HCT116 (cell line): ENCODE data around the gene RHOG. TPM values are rescaled to one million over a fixed set of nuclear protein-coding genes. Genes with fewer than 3 reads are reported as not detected.

Source experiments
- ATAC-seq: fragments of 200-7000 bp; cut with Tn5 transposase; 2 replicates; pipeline ENCODE4 v1.9.1; 2020; ENCODE audit warnings: mild to moderate bottlenecking, moderate library complexity
- BruUV-seq: library from RNA; stranded (reverse); fragments of 400-500 nt; replicated peaks from 2 replicates; lab custom pipeline; 2021; lab: Mats Ljungman, UMichigan
- CTCF ChIA-PET: fragments of 300-600 bp; sonication (Branson Sonifier 250); formaldehyde crosslinking; loops from one replicate; lab custom pipeline; 2021; ENCODE audit warnings: antibody characterized with exemption; lab: Charles Lee
- POLR2A ChIA-PET: fragments of 300-600, 350-600 bp; sonication (Branson Sonifier 250); formaldehyde crosslinking; loops from one replicate; lab custom pipeline; 2021; ENCODE audit warnings: antibody characterized with exemption; lab: Charles Lee
- RAD21 ChIA-PET, 2 experiments: fragments of 300-600 bp; sonication (Branson Sonifier 250); formaldehyde crosslinking; loops; one replicate each; lab custom pipeline; 2023; ENCODE audit warnings: low total read pairs in 2 of 2; ENCODE audit not compliant: uncharacterized antibody in 2 of 2, unreplicated experiment in 2 of 2, low non-redundant PET in 1 of 2; lab: Charles Lee
- DNase-seq: peaks from one replicate; pipeline ENCODE4 v3.0.0-alpha.2; 2010; ENCODE audit warnings: low read depth, low spot score
- H2AFZ ChIP-seq: fragments of 200-600 bp; shearing (Covaris generic), sonication (generic); 2 replicates; pipeline ENCODE4 v1.6.1; 2017; ENCODE audit warnings: low read depth, mixed run types, mixed read lengths, antibody characterized with exemption, low read length; ENCODE audit not compliant: poor library complexity, severe bottlenecking
- H3K27ac ChIP-seq: 2 replicates; pipeline ENCODE4 v1.5.1; 2012; ENCODE audit warnings: low read depth, low read length
- H3K27me3 ChIP-seq: fragments of 200-600 bp; sonication (generic); 2 replicates; pipeline ENCODE4 v1.6.1; 2016; ENCODE audit warnings: mixed run types, low read length, mixed read lengths; ENCODE audit not compliant: insufficient read depth
- H3K36me3 ChIP-seq, 2 experiments: fragments of 200-500 bp in 1 of 2; fragments of 200-600 bp in 1 of 2; sonication (Bioruptor generic) in 1 of 2; sonication (generic) in 1 of 2; 2 replicates each; pipeline versions ENCODE4 v1.5.1 to v1.6.1; 2014 to 2016; ENCODE audit warnings: low read length in 2 of 2, inconsistent platforms in 1 of 2, mixed read lengths in 1 of 2, mixed run types in 1 of 2; ENCODE audit not compliant: insufficient read depth in 2 of 2, control insufficient read depth in 1 of 2
- H3K4me1 ChIP-seq, 2 experiments: fragments of 200-600 bp in 1 of 2; sonication (generic) in 1 of 2; 2 replicates each; pipeline versions ENCODE4 v1.5.1 to v1.6.1; 2012 to 2017; ENCODE audit warnings: low read length in 2 of 2, inconsistent platforms in 1 of 2, mild to moderate bottlenecking in 1 of 2, mixed read lengths in 1 of 2, mixed run types in 1 of 2, moderate library complexity in 1 of 2; ENCODE audit not compliant: insufficient read depth in 2 of 2, control insufficient read depth in 1 of 2
- H3K4me2 ChIP-seq: fragments of 200-600 bp; sonication (generic); 2 replicates; pipeline ENCODE4 v1.6.1; 2017; ENCODE audit warnings: mixed run types, low read length, mixed read lengths
- H3K4me3 ChIP-seq, 2 experiments: fragments of 200-600 bp in 1 of 2; sonication (generic) in 1 of 2; replicated peaks in 1 of 2; 2 replicates each; pipeline ENCODE4 v1.5.1; 2011 to 2016; ENCODE audit warnings: low read length in 2 of 2, control low read depth in 1 of 2, low read depth in 1 of 2, mild to moderate bottlenecking in 1 of 2, mixed read lengths in 1 of 2, mixed run types in 1 of 2
- H3K79me2 ChIP-seq: fragments of 200-600 bp; sonication (generic); 2 replicates; pipeline ENCODE4 v1.6.1; 2017; ENCODE audit warnings: mild to moderate bottlenecking, mixed run types, low read length, moderate library complexity, mixed read lengths; ENCODE audit not compliant: insufficient read depth
- H3K9ac ChIP-seq: fragments of 200-600 bp; sonication (generic); 2 replicates; pipeline ENCODE4 v1.6.1; 2016; ENCODE audit warnings: low read length, mixed read lengths
- H3K9me2 ChIP-seq: fragments of 200-600 bp; sonication (generic), shearing (Covaris generic); 2 replicates; pipeline ENCODE4 v1.6.1; 2017; ENCODE audit warnings: mixed run types, mild to moderate bottlenecking, moderate library complexity; ENCODE audit not compliant: insufficient read depth
- H3K9me3 ChIP-seq, 2 experiments: fragments of 200-500 bp in 1 of 2; fragments of 200-600 bp in 1 of 2; sonication (Bioruptor generic) in 1 of 2; sonication (generic) in 1 of 2; 2 replicates each; pipeline ENCODE4 v1.6.1; 2014 to 2017; ENCODE audit warnings: low read length in 2 of 2, mixed read lengths in 2 of 2, inconsistent platforms in 1 of 2, low read depth in 1 of 2, mild to moderate bottlenecking in 1 of 2, mixed run types in 1 of 2, moderate library complexity in 1 of 2; ENCODE audit not compliant: control insufficient read depth in 1 of 2, insufficient read depth in 1 of 2
- H4K20me1 ChIP-seq: fragments of 200-600 bp; sonication (generic), shearing (Covaris generic); 2 replicates; pipeline ENCODE4 v1.6.1; 2017; ENCODE audit warnings: mixed run types, mild to moderate bottlenecking, moderate library complexity; ENCODE audit not compliant: insufficient read depth
- CBX3 ChIP-seq: IDR thresholded peaks from 2 replicates; pipeline ENCODE4 v1.6.1; 2012; ENCODE audit warnings: low read depth
- CEBPB ChIP-seq: IDR thresholded peaks from 2 replicates; pipeline ENCODE4 v1.6.1; 2012; ENCODE audit warnings: low read depth
- EGR1 ChIP-seq: IDR thresholded peaks from 2 replicates; pipeline ENCODE4 v1.6.1; 2012; ENCODE audit warnings: low read depth
- ELF1 ChIP-seq: IDR thresholded peaks from 2 replicates; pipeline ENCODE4 v1.6.1; 2012; ENCODE audit warnings: low read depth, borderline replicate concordance
- EZH2 ChIP-seq: fragments of 200-600 bp; sonication (generic); IDR thresholded peaks from 2 replicates; pipeline ENCODE4 v1.6.1; 2017; ENCODE audit warnings: antibody characterized with exemption, mixed run types
- EZH2phosphoT487 ChIP-seq: fragments of 200-600 bp; IDR thresholded peaks from 2 replicates; pipeline ENCODE4 v1.6.1; 2018; ENCODE audit warnings: antibody characterized with exemption, borderline replicate concordance
- JUND ChIP-seq: IDR thresholded peaks from 2 replicates; pipeline ENCODE4 v1.6.1; 2012
- POLR2AphosphoS5 ChIP-seq: IDR thresholded peaks from 2 replicates; pipeline ENCODE4 v1.6.1; 2011; ENCODE audit warnings: mild to moderate bottlenecking, low read depth, low read length, moderate library complexity
- RAD21 ChIP-seq: IDR thresholded peaks from 2 replicates; pipeline ENCODE4 v1.6.1; 2012; ENCODE audit warnings: low read depth, mild to moderate bottlenecking
- SIN3A ChIP-seq: IDR thresholded peaks from 2 replicates; pipeline ENCODE4 v1.6.1; 2012; ENCODE audit warnings: low read depth
- SP1 ChIP-seq: IDR thresholded peaks from 2 replicates; pipeline ENCODE4 v1.6.1; 2012; ENCODE audit warnings: low read depth
- SRF ChIP-seq: IDR thresholded peaks from 2 replicates; pipeline ENCODE4 v1.6.1; 2012; ENCODE audit warnings: low read depth
- TCF7L2 ChIP-seq: IDR thresholded peaks from 2 replicates; pipeline ENCODE4 v1.7.0; 2011; ENCODE audit warnings: borderline replicate concordance, inconsistent platforms; ENCODE audit not compliant: insufficient read depth, insufficient read length; ENCODE audit errors: extremely low read depth
- ZFX ChIP-seq: fragments of 450-650 bp; IDR thresholded peaks from 2 replicates; pipeline ENCODE4 v1.6.1; 2017
- ZNF274 ChIP-seq: fragments of 200-500 bp; sonication (Bioruptor generic); IDR thresholded peaks from 2 replicates; pipeline ENCODE4 v1.6.1; 2014; ENCODE audit warnings: mild to moderate bottlenecking, low read depth, low read length, inconsistent platforms
- intact Hi-C: fragments of 100-400 bp; cut with micrococcal nuclease; formaldehyde crosslinking; loops from 2 replicates; pipeline ENCODE4 v1.10.0; 2022
- total RNA-seq: library from RNA; stranded (reverse); gene quantifications from one replicate; pipeline ENCODE4 v1.2.1, GENCODE V29; 2021; ENCODE audit not compliant: unreplicated experiment
- TF ChIP-seq, protein P1 (sequence below): IDR thresholded peaks from 2 replicates; pipeline ENCODE4 v1.6.1; 2012; ENCODE audit warnings: low read depth
- TF ChIP-seq, protein P2 (sequence below): IDR thresholded peaks from 2 replicates; pipeline ENCODE4 v1.6.1; 2012
- TF ChIP-seq, protein P3 (sequence below): IDR thresholded peaks from 2 replicates; pipeline ENCODE4 v1.6.1; 2012

Gene RHOG
- total RNA-seq, 1 experiment from 2014 or later: 49.1 TPM

DNA sequence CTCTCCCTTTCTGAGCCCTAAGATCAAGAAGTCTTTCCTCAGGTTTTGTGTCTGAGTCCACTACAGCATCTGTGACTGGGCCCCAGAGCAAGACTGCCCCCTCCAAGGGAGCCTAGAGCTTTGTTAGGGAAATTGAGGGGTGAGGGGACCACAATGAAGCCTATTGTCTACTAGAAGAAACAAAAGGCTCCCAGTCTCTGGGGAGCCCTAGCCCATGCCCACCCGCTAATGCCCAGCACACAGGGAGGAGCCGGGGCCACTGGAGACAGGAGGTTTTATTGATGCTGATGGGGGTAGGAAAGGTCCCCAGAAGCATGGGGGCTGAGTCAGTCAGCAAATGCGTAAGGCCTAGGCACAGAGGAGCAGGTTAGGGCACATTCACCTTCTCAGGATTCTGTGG is 14.0 kb downstream of the RHOG start:
- no peak overlapping the region for H3K4me2 ChIP-seq

DNA sequence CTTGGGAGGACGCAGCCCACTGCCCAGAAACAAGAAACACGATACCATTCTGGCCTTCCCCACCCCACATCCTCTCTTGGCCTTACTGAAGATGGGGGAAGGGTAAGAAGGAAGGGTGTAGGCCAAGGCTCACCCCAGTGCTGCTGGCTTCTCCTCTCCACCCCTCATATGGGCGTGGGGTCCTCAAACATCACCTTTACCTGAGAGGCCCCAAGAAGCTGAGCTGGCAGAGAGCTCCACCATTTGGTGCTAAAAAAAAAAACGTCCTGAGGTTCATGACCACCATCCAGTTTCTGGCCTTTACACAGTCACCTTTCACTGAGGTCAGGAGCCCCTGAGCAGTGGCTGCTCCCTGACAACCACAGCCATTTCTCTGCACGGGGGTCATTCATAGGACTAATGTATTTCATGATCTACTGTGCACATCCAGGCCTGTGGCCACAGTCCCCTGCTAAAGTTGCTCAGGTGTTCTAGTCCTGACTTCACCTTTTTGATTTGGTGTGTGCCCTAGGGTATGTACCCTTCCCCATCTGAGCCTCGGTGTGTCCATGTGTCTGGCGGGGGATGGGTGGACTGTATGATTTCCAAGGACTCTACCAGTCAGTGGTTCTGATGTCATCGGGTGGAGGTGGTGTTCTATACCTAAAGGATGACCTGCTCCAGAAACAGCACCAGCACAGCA is 15.1 kb downstream of the RHOG start:
- Histone ChIP-seq H3K4me1 (peaks cover 0 to 5% of the 10 kb centered on the region in 2 experiments; a peak in 1 of 4 replicates), H4K20me1 (no peaks in the 10 kb centered on the region), H3K9ac (no peak overlapping the region), H3K9me3 (no peaks in the 10 kb centered on the region), H3K79me2 (peaks cover 13% of the 10 kb centered on the region; the same call in 1 of the 2 replicates), H3K27ac (no peak overlapping the region), H3K9me2 (no peaks in the 10 kb centered on the region), H3K4me3 (no peak overlapping the region), H3K4me2 (no peak overlapping the region), H2AFZ (no peak overlapping the region), H3K36me3 (peaks cover 13 to 21% of the 10 kb centered on the region in 2 experiments; a peak in 3 of 4 replicates), H3K27me3 (no peaks in the 10 kb centered on the region)
- intact Hi-C loops: no loop called here
- no TSS peak for BruUV-seq
- ChIA-PET RAD21 (no interaction called here), CTCF (interaction anchor here (1.0 to 2.9 kb wide), 3 partner anchors 16 to 29 kb away, joined by 4 to 10 read pairs (median 8); partner anchors contain the start of genes PGAP2, RHOG and STIM1), POLR2A (no interaction called here)
- DNase-seq: no peak
- ATAC-seq: no peak
- TF ChIP-seq, protein P1, sequence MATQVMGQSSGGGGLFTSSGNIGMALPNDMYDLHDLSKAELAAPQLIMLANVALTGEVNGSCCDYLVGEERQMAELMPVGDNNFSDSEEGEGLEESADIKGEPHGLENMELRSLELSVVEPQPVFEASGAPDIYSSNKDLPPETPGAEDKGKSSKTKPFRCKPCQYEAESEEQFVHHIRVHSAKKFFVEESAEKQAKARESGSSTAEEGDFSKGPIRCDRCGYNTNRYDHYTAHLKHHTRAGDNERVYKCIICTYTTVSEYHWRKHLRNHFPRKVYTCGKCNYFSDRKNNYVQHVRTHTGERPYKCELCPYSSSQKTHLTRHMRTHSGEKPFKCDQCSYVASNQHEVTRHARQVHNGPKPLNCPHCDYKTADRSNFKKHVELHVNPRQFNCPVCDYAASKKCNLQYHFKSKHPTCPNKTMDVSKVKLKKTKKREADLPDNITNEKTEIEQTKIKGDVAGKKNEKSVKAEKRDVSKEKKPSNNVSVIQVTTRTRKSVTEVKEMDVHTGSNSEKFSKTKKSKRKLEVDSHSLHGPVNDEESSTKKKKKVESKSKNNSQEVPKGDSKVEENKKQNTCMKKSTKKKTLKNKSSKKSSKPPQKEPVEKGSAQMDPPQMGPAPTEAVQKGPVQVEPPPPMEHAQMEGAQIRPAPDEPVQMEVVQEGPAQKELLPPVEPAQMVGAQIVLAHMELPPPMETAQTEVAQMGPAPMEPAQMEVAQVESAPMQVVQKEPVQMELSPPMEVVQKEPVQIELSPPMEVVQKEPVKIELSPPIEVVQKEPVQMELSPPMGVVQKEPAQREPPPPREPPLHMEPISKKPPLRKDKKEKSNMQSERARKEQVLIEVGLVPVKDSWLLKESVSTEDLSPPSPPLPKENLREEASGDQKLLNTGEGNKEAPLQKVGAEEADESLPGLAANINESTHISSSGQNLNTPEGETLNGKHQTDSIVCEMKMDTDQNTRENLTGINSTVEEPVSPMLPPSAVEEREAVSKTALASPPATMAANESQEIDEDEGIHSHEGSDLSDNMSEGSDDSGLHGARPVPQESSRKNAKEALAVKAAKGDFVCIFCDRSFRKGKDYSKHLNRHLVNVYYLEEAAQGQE: no peak
- TF ChIP-seq SIN3A (no peak), CEBPB (no peak), ZFX (no peak), SP1 (no peak), ZNF274 (no peak), EGR1 (no peak), SRF (no peak), JUND (no peak), CBX3 (no peak)
- TF ChIP-seq, protein P2, sequence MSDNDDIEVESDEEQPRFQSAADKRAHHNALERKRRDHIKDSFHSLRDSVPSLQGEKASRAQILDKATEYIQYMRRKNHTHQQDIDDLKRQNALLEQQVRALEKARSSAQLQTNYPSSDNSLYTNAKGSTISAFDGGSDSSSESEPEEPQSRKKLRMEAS: no peak

More for the DNA sequence above, 14.0 kb downstream of the RHOG start:
- Histone ChIP-seq H2AFZ (no peak overlapping the region), H3K9me2 (no peaks in the 10 kb centered on the region), H3K9ac (no peak overlapping the region), H4K20me1 (no peaks in the 10 kb centered on the region), H3K36me3 (peaks cover 15 to 29% of the 10 kb centered on the region in 2 experiments; a peak in 3 of 4 replicates), H3K27me3 (no peaks in the 10 kb centered on the region), H3K4me1 (peaks cover 0 to 5% of the 10 kb centered on the region in 2 experiments; a peak in 1 of 4 replicates), H3K79me2 (peaks cover 24% of the 10 kb centered on the region), H3K9me3 (no peaks in the 10 kb centered on the region), H3K27ac (no peak overlapping the region)
- no peak for DNase-seq
- ATAC-seq: no peak
- BruUV-seq: no TSS peak
- CTCF ChIA-PET: interaction anchor here (2.0 to 2.9 kb wide), 2 partner anchors 15 to 19 kb away, joined by 8 to 10 read pairs; partner anchors contain the start of genes PGAP2 and RHOG
- intact Hi-C loops: no loop called here
- RAD21 ChIA-PET: interaction anchor here in 1 of 2 experiments (0.5 kb wide), 1 partner anchor 242 kb away, joined by 3 read pairs; no protein-coding TSS in a partner anchor
- POLR2A ChIA-PET: interaction anchor here (1.5 kb wide), 1 partner anchor 14 kb away, joined by 4 read pairs; the partner anchor contains the start of gene RHOG
- TF ChIP-seq RAD21: no peak
- no peak for TF ChIP-seq EZH2
- TF ChIP-seq CBX3: no peak
- TF ChIP-seq, protein P3, sequence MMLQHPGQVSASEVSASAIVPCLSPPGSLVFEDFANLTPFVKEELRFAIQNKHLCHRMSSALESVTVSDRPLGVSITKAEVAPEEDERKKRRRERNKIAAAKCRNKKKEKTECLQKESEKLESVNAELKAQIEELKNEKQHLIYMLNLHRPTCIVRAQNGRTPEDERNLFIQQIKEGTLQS: no peak
- no peak for TF ChIP-seq SIN3A
- TF ChIP-seq SRF: no peak
- TF ChIP-seq EZH2phosphoT487: no peak
- TF ChIP-seq CEBPB: no peak
- no peak for TF ChIP-seq TCF7L2
- TF ChIP-seq, protein P2: no peak
- no peak for TF ChIP-seq ELF1
- no peak for TF ChIP-seq ZFX
- TF ChIP-seq POLR2AphosphoS5: no peak
- TF ChIP-seq, all 23 proteins: peak for 0
- H3K4me3 ChIP-seq: no peak overlapping the region
